MM.1S (cell line): ENCODE measurements around the gene LCT.

Source experiments
- DNase-seq: peaks from one replicate; pipeline ENCODE4 v3.0.0-alpha.2; 2015
- H2AFZ ChIP-seq: fragments of 300-600 bp; sonication (generic); 2 replicates; pipeline ENCODE4 v1.6.0; 2016; ENCODE audit warnings: antibody characterized with exemption, low read length
- H3F3A ChIP-seq: fragments of 300-600 bp; sonication (generic); 2 replicates; pipeline ENCODE4 v1.6.1; 2016; ENCODE audit warnings: mild to moderate bottlenecking, antibody characterized with exemption, low read length, moderate library complexity, mixed read lengths; ENCODE audit not compliant: insufficient read depth
- H3K27ac ChIP-seq: fragments of 300-600 bp; sonication (generic); 2 replicates; pipeline ENCODE4 v1.5.1; 2016; ENCODE audit warnings: mild to moderate bottlenecking, low read length
- H3K27me3 ChIP-seq: fragments of 300-600 bp; sonication (generic); replicated peaks from 2 replicates; pipeline ENCODE4 v1.6.0; 2016; ENCODE audit warnings: low read length; ENCODE audit not compliant: insufficient read depth
- H3K36me3 ChIP-seq: fragments of 300-600 bp; sonication (generic); replicated peaks from 2 replicates; pipeline ENCODE4 v1.6.1; 2016; ENCODE audit warnings: mild to moderate bottlenecking, low read length, mixed read lengths; ENCODE audit not compliant: insufficient read depth
- H3K4me1 ChIP-seq: fragments of 300-600 bp; sonication (generic); 2 replicates; pipeline ENCODE4 v1.6.1; 2016; ENCODE audit warnings: low read length, mixed read lengths
- H3K4me2 ChIP-seq: fragments of 300-600 bp; sonication (generic); 2 replicates; pipeline ENCODE4 v1.6.0; 2016; ENCODE audit warnings: low read depth, low read length
- H3K4me3 ChIP-seq: fragments of 300-600 bp; sonication (generic); 2 replicates; pipeline ENCODE4 v1.5.1; 2016; ENCODE audit warnings: low read length, mixed read lengths
- H3K79me2 ChIP-seq: fragments of 300-600 bp; sonication (generic); 2 replicates; pipeline ENCODE4 v1.6.1; 2016; ENCODE audit warnings: mixed run types, low read length, mixed read lengths
- H3K9ac ChIP-seq: fragments of 300-600 bp; sonication (generic); 2 replicates; pipeline ENCODE4 v1.6.1; 2016; ENCODE audit warnings: low read length, mixed read lengths
- H3K9me2 ChIP-seq: fragments of 300-600 bp; sonication (generic); replicated peaks from 2 replicates; pipeline ENCODE4 v1.6.1; 2016; ENCODE audit warnings: mild to moderate bottlenecking, low read length, mixed read lengths; ENCODE audit not compliant: insufficient read depth
- H3K9me3 ChIP-seq: fragments of 300-600 bp; sonication (generic); replicated peaks from 2 replicates; pipeline ENCODE4 v1.6.1; 2016; ENCODE audit warnings: mild to moderate bottlenecking, low read length, mixed read lengths; ENCODE audit not compliant: insufficient read depth
- H4K20me1 ChIP-seq: fragments of 300-600 bp; sonication (generic); 2 replicates; pipeline ENCODE4 v1.6.1; 2016; ENCODE audit warnings: mild to moderate bottlenecking, low read length, moderate library complexity, mixed read lengths; ENCODE audit not compliant: insufficient read depth
- CTCF ChIP-seq: fragments of 300-600 bp; sonication (generic); IDR thresholded peaks from 2 replicates; pipeline ENCODE4 v1.5.1; 2016; ENCODE audit warnings: antibody characterized with exemption, low read length, mixed read lengths
- EZH2 ChIP-seq: fragments of 300-600 bp; sonication (generic); optimal IDR thresholded peaks from 2 replicates; pipeline ENCODE3; 2017; ENCODE audit warnings: low read depth, mild to moderate bottlenecking, antibody characterized with exemption, low read length, mixed read lengths
- EZH2phosphoT487 ChIP-seq: fragments of 300-600 bp; sonication (generic); IDR thresholded peaks from 2 replicates; pipeline ENCODE4 v1.6.1; 2018; ENCODE audit warnings: antibody characterized with exemption, low read length

Gene LCT

GRCh38 chr2:135844301-135844895 lies 7.4 kb upstream of the LCT start:
- H3K79me2 ChIP-seq: peaks cover 4% of the 10 kb centered on the region; the same call in 1 of the 2 replicates
- no peaks in the 10 kb centered on the region for H3K9me3 ChIP-seq
- H3K9me2 ChIP-seq: no peaks in the 10 kb centered on the region
- H3K27ac ChIP-seq: no peak overlapping the region
- H3K4me2 ChIP-seq: no peak overlapping the region
- no peak overlapping the region for H2AFZ ChIP-seq
- H3F3A ChIP-seq: no peaks in the 10 kb centered on the region
- no peaks in the 10 kb centered on the region for H3K27me3 ChIP-seq
- no peaks in the 10 kb centered on the region for H4K20me1 ChIP-seq
- DNase-seq: no peak
- TF ChIP-seq CTCF: no peak
- no peak for TF ChIP-seq EZH2
- TF ChIP-seq EZH2phosphoT487: no peak
- no peak overlapping the region for H3K9ac ChIP-seq
- peaks cover 15% of the 10 kb centered on the region; the same call in 1 of the 2 replicates for H3K36me3 ChIP-seq
- H3K4me3 ChIP-seq: no peak overlapping the region
- H3K4me1 ChIP-seq: no peaks in the 10 kb centered on the region

GRCh38 chr2:135843671-135844070 lies 6.7 kb upstream of the LCT start:
- Histone ChIP-seq H3K4me2 (no peak overlapping the region), H3K27me3 (no peaks in the 10 kb centered on the region), H3K36me3 (peaks cover 15% of the 10 kb centered on the region; the same call in 1 of the 2 replicates), H3K9me2 (no peaks in the 10 kb centered on the region), H3K79me2 (peaks cover 4% of the 10 kb centered on the region; the same call in 1 of the 2 replicates), H3K4me1 (no peaks in the 10 kb centered on the region), H3K9me3 (no peaks in the 10 kb centered on the region), H3K27ac (no peak overlapping the region), H3F3A (no peaks in the 10 kb centered on the region), H3K9ac (no peak overlapping the region), H4K20me1 (no peaks in the 10 kb centered on the region), H3K4me3 (no peak overlapping the region), H2AFZ (no peak overlapping the region)
- no peak for TF ChIP-seq CTCF
- no peak for DNase-seq

GRCh38 chr2:135840601-135841000 lies 3.6 kb upstream of the LCT start:
- Histone ChIP-seq H3K4me3 (no peak overlapping the region), H3K9me2 (no peaks in the 10 kb centered on the region), H3K9me3 (no peaks in the 10 kb centered on the region), H2AFZ (no peak overlapping the region), H3K9ac (no peak overlapping the region), H3K27me3 (no peaks in the 10 kb centered on the region), H3K4me1 (no peaks in the 10 kb centered on the region), H3K4me2 (no peak overlapping the region), H3K27ac (no peak overlapping the region), H3K36me3 (peaks cover 15% of the 10 kb centered on the region; the same call in 1 of the 2 replicates), H4K20me1 (no peaks in the 10 kb centered on the region), H3K79me2 (no peaks in the 10 kb centered on the region), H3F3A (no peaks in the 10 kb centered on the region)
- no peak for DNase-seq
- no peak for TF ChIP-seq CTCF
- TF ChIP-seq EZH2phosphoT487: no peak
- no peak for TF ChIP-seq EZH2
